Pancreas (tissue), 10 donors: ENCODE data around the gene MAFF. TPM values are rescaled to one million over a fixed set of nuclear protein-coding genes. Genes with fewer than 3 reads are reported as not detected.
A peak's percentile ranks its signal among the peaks of the same experiment; 100 is the strongest.

Experiments
- ATAC-seq, 4 donors: fragments of 200-7000 bp; cut with Tn5 transposase; one replicate each; pipeline versions ENCODE4 v1.8.0 to v1.9.1; 2020; ENCODE audit warnings: mild to moderate bottlenecking in 4 of 4, moderate library complexity in 4 of 4
- DNase-seq, 6 donors: peaks; one replicate each; pipeline ENCODE4 v3.0.0-alpha.2; 2020
- FAIRE-seq: peaks from 2 replicates; lab custom pipeline; 2012; peaks lifted over from hg19 to GRCh38; lab: Jason Lieb, UNC
- H3K27ac ChIP-seq, 4 donors: fragments of 200-600 bp; sonication (generic); 1 replicate in 3 of 4; 2 replicates in 1 of 4; pipeline versions ENCODE4 v1.5.0 to v1.8.0; 2020
- H3K27me3 ChIP-seq, 4 donors: fragments of 200-600 bp; one replicate each; pipeline ENCODE4 v1.8.0; 2021
- H3K36me3 ChIP-seq, 3 donors: fragments of 200-600 bp; sonication (generic) in 1 of 3; one replicate each; pipeline versions ENCODE4 v1.5.0 to v1.8.0; 2020 to 2021
- H3K4me1 ChIP-seq, 3 donors: fragments of 200-600 bp; one replicate each; pipeline ENCODE4 v1.8.0; 2021
- H3K4me3 ChIP-seq, 4 donors: fragments of 200-600 bp; sonication (generic) in 2 of 4; one replicate each; pipeline versions ENCODE4 v1.5.0 to v1.8.0; 2020 to 2021
- H3K9me3 ChIP-seq, 4 donors: fragments of 200-600 bp; one replicate each; pipeline ENCODE4 v1.8.0; 2021
- CTCF ChIP-seq, 4 donors: fragments of 200-600 bp; sonication (generic) in 3 of 4; IDR thresholded peaks; one replicate each; pipeline versions ENCODE4 v1.5.0 to v1.8.0; 2021; ENCODE audit warnings: antibody characterized with exemption in 4 of 4
- WGBS, 2 donors: extraction: QIAGEN DNeasy Blood & Tissue Kit; methylation state at CpG; one replicate each; pipeline ENCODE4 v1.1.7; 2013; 5-methylcytosine and 5-hydroxymethylcytosine counted together
- intact Hi-C, 3 donors: fragments of 100-400 bp; cut with DNase I; formaldehyde crosslinking; loops; one replicate each; pipeline versions ENCODE4 v1.11.1 to v1.14.2; 2022
- polyA plus RNA-seq, 2 donors: library from polyadenylated mRNA; stranded (reverse); fragments of 200-250 nt; gene quantifications; one replicate each; pipeline ENCODE4 v1.2.3, GENCODE V29; 2013
- total RNA-seq, 6 donors: library from RNA; stranded (reverse); fragmentation: NEBNext Ultra II Directional in 4 of 6; extraction: Animal tissue kit (Norgen Biotek cat#: 25700) in 4 of 6; gene quantifications; one replicate each; pipeline versions ENCODE4 v1.2.1 to v1.2.4, GENCODE V29; 2021 to 2023
- donor health status: healthy with polysubstance abuse.
- donor health status: DM: no; HTN: no; CAD: no; lungs with moderate emphysema.
- donor health status: DM: no; HTN: no; CAD: no.
- donor health status: control.
- donor health status: control.
- donor health status: Bipolar disorder and iron deficiency.
- donor health status: DM: yes; HTN: yes; CAD: no.
- donor health status: DM: no; HTN: no; CAD: no.
- donor health status: DM: no; HTN: no; CAD: no.
- donor health status: DM: yes; HTN: yes; CAD: no.

MAFF gene
- total and polyA plus RNA-seq, 8 donors: 3.4 to 16.7 (median 7.7) TPM

GRCh38 chr22:38167988-38168407 is 33.8 kb upstream of the MAFF start:
- FAIRE-seq (no peak), ATAC-seq (no peak), DNase-seq (peak in 1 of 6 donors; percentile 41)
- Histone ChIP-seq H3K4me3 (no peak overlapping the region), H3K4me1 (peaks cover 0 to 9% (median 0%) of the 10 kb centered on the region in 3 donors), H3K36me3 (no peaks in the 10 kb centered on the region), H3K27ac (no peak overlapping the region), H3K27me3 (no peaks in the 10 kb centered on the region), H3K9me3 (no peaks in the 10 kb centered on the region)
- WGBS, 2 donors: 76 to 80% methylated on average over 7 of the region's 7 CpGs
- TF ChIP-seq CTCF (IDR thresholded peaks at IDR 0.05): no peak
- intact Hi-C loops: no loop called here

DNA sequence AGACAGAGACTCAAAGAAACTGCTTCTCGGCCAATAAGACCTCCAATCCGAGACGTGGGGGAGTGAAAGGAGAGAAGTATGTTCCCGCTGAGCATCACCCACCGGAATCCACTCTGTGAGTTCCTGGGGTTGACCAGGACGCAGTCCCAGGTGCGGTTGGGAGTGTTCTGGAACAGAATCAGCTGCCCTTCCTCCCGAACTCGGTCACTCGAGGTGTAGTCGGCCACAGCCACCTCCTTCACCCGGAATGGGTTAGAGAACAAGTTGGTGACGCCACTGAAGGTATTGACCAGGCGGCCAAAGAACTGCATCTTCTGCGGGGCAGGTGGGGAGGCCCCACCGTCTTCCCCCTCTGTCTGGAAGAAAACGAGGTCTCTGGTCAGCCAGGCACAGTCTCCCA is 32.7 kb upstream of the MAFF start:
- H3K4me1 ChIP-seq: peaks cover 0 to 7% (median 0%) of the 10 kb centered on the region in 3 donors
- peak in 1 of 6 donors; percentile 42 for DNase-seq
- FAIRE-seq: no peak
- no peak overlapping the region for H3K27ac ChIP-seq
- H3K4me3 ChIP-seq: no peak overlapping the region
- 89 to 92% methylated on average over 17 of the region's 17 CpGs for WGBS, 2 donors
- intact Hi-C loops: no loop called here
- no peaks in the 10 kb centered on the region for H3K27me3 ChIP-seq
- no peaks in the 10 kb centered on the region for H3K36me3 ChIP-seq
- TF ChIP-seq CTCF (IDR thresholded peaks at IDR 0.05): no peak
- ATAC-seq: no peak
- no peaks in the 10 kb centered on the region for H3K9me3 ChIP-seq

- Histone ChIP-seq H3K27ac (no peak overlapping the region), H3K36me3 (no peaks in the 10 kb centered on the region), H3K4me1 (peaks cover 0 to 4% (median 0%) of the 10 kb centered on the region in 3 donors), H3K27me3 (no peaks in the 10 kb centered on the region), H3K9me3 (no peaks in the 10 kb centered on the region), H3K4me3 (no peak overlapping the region)
- DNase-seq (peak in 1 of 6 donors; percentile 22), ATAC-seq (no peak), FAIRE-seq (no peak)
- no peak for TF ChIP-seq CTCF (IDR thresholded peaks at IDR 0.05)
- intact Hi-C loops: no loop called here
- 96 to 97% methylated on average over 5 of the region's 5 CpGs for WGBS, 2 donors
Measured at GRCh38 chr22:38170469-38170868, 31.3 kb upstream of the MAFF start.

DNA sequence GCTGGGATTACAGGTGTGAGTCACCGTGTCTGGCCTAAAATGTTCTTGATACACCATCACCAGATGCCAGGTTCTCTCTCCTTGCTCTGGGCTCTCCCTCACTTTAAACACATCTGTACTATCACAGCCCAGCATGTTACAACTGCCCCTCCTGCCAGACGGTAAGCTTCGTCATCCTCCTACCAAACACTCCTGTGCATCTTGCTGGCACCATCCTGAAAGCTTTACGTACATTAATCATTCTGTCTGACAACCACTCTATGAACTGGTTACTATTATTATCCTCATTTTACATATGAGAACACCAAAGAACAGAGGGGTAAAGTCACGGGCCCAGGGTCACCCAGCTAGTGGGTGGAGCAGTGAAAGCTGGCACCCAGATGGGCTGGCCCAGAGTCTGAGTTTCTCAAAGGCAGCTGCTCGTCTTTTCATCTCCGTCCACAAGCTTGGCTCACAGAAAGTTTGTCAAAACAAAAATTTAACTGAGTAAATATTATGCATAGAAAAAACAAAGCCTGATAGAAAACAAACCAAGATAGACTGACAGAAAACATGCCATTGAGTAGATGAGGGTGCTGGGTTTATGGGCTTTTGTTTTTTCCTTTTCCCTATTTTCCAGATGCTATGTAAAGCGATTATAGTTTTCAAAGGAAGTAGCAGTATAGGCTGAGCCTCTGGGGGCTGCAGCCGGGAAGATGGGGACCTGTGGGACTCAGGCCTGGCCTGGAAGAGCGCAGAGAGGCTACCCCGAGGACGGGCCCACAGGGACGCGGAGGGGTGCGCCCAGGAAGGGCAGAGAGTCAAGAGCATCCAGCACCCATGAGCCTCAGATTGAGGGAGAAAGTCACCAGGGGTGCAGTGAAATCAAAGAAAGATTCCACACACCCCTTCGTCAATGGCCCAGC is 29.6 kb upstream of the MAFF start:
- Histone ChIP-seq H3K36me3 (no peaks in the 10 kb centered on the region), H3K9me3 (no peaks in the 10 kb centered on the region), H3K4me1 (peaks cover 0 to 4% (median 0%) of the 10 kb centered on the region in 3 donors), H3K27ac (peak overlapping the region; percentile 38 to 76 (median 64)), H3K4me3 (no peak overlapping the region), H3K27me3 (no peaks in the 10 kb centered on the region)
- 74 to 76% methylated on average over 16 of the region's 16 CpGs for WGBS, 2 donors
- intact Hi-C loops: no loop called here
- ATAC-seq (peak in 2 of 4 donors; percentile 10 to 16), FAIRE-seq (no peak), DNase-seq (peak in 1 of 6 donors; percentile 28)
- TF ChIP-seq CTCF (IDR thresholded peaks at IDR 0.05): no peak
